Esophagus squamous epithelium (tissue), 5 donors: ENCODE measurements around the gene ROR2. TPM values are rescaled to one million over a fixed set of nuclear protein-coding genes. Genes with fewer than 3 reads are reported as not detected.
"Not testable (repeated sequence)": the region's sequence is repeated elsewhere in the genome, so short reads cannot be mapped to it uniquely, and the experiment has no call there.

ENCODE experiments used
- DNase-seq: peaks from one replicate; lab custom pipeline; 2025; lab: John Stamatoyannopoulos, UW
- H3K27ac ChIP-seq, 4 donors: fragments of 200-600 bp; sonication (generic); one replicate each; pipeline ENCODE4 v1.5.1; 2016 to 2019; ENCODE audit warnings: mild to moderate bottlenecking in 1 of 4
- H3K27me3 ChIP-seq, 4 donors: fragments of 200-600 bp; sonication (generic); 1 replicate in 3 of 4; 2 replicates in 1 of 4; pipeline versions ENCODE4 v1.5.1 to v1.6.0; 2017 to 2021; ENCODE audit warnings: antibody characterized with exemption in 1 of 4
- H3K36me3 ChIP-seq, 3 donors: fragments of 200-600 bp; sonication (generic); one replicate each; pipeline ENCODE4 v1.5.1; 2016 to 2019
- H3K4me1 ChIP-seq, 3 donors: fragments of 200-600 bp; sonication (generic); one replicate each; pipeline ENCODE4 v1.5.1; 2017 to 2019
- H3K4me3 ChIP-seq, 4 donors: fragments of 200-600 bp; sonication (generic); 1 replicate in 3 of 4; 2 replicates in 1 of 4; pipeline ENCODE4 v1.5.1; 2016 to 2019; ENCODE audit warnings: mild to moderate bottlenecking in 2 of 4, moderate library complexity in 1 of 4
- H3K9me3 ChIP-seq, 3 donors: fragments of 200-600 bp; sonication (generic); one replicate each; pipeline ENCODE4 v1.5.1; 2016 to 2019
- CTCF ChIP-seq, 6 experiments: fragments of 450-650 bp in 4 of 6; fragments of 200-600 bp in 2 of 6; sonication (generic) in 2 of 6; IDR thresholded peaks; one replicate each; pipeline ENCODE4 v1.5.1; 2016 to 2019; ENCODE audit warnings: antibody characterized with exemption in 6 of 6, mild to moderate bottlenecking in 4 of 6, moderate library complexity in 4 of 6
- POLR2A ChIP-seq, 4 donors: fragments of 450-650 bp; IDR thresholded peaks; one replicate each; pipeline ENCODE4 v1.6.1; 2017; ENCODE audit warnings: antibody characterized with exemption in 4 of 4, mild to moderate bottlenecking in 4 of 4, moderate library complexity in 3 of 4
- WGBS, 2 donors: methylation state at CpG; one replicate each; pipeline ENCODE4 v1.1.5; 2018; 5-methylcytosine and 5-hydroxymethylcytosine counted together
- intact Hi-C: fragments of 100-400 bp; cut with DNase I; formaldehyde crosslinking; loops from one replicate; pipeline ENCODE4 v1.15.0; 2022
- total RNA-seq, 4 donors: library from RNA; depleted of rRNA; stranded (reverse); fragments of >200 nt; gene quantifications; one replicate each; pipeline ENCODE4 v1.1.0, GENCODE V29; 2016
- donor health status: DM: yes; HTN: yes; CAD: no.

ROR2 gene
- total RNA-seq, 4 donors from 2014 or later = 0.68 to 12.6 (median 3.7) TPM

DNA sequence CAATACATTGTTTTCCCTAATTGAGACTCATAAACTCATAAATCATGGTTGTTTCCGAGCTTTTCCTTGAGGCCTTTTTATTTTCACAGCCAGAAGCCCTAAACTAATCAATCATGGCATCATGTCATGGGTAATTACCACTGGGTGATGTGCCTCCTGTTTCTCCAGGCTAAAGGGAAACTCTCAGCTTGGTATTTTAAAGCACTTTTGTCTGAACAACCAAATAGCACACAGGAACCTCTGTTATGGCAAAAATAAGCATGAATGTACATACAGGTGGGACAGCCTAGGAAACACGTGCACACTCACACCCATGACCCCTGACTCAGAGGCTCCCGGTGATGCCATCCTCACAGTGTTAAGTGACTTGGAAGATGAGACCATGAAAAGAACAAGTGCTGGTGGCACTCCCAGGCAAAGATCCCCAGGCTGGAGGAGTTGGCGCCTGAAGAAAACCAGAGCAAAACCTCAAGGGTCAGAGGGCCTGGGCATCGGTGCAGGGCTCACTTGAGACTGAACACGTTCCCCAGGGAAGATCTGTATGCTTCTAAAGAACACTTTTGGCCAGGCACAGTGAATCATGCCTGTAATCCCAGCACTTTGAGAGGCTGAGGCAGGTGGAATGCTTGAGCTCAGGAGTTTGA, 154.3 kb downstream of the ROR2 start:
- intact Hi-C loops = no loop called here
- H3K27me3 ChIP-seq = peaks cover 0 to 8% (median 0%) of the 10 kb centered on the region in 4 donors
- TF ChIP-seq POLR2A (IDR thresholded peaks at IDR 0.05) = no peak
- no peak for TF ChIP-seq CTCF (IDR thresholded peaks at IDR 0.05)
- no peak for DNase-seq
- H3K4me3 ChIP-seq = no peak overlapping the region
- 19 to 24% methylated on average over 4 to 6 of the region's 6 CpGs for WGBS, 2 donors
- no peaks in the 10 kb centered on the region for H3K36me3 ChIP-seq
- H3K9me3 ChIP-seq = no peaks in the 10 kb centered on the region
- peaks cover 6 to 25% (median 10%) of the 10 kb centered on the region in 3 donors for H3K4me1 ChIP-seq
- H3K27ac ChIP-seq = peak overlapping the region in 3 of 4 donors; percentile 19 to 59 (median 49)

DNA sequence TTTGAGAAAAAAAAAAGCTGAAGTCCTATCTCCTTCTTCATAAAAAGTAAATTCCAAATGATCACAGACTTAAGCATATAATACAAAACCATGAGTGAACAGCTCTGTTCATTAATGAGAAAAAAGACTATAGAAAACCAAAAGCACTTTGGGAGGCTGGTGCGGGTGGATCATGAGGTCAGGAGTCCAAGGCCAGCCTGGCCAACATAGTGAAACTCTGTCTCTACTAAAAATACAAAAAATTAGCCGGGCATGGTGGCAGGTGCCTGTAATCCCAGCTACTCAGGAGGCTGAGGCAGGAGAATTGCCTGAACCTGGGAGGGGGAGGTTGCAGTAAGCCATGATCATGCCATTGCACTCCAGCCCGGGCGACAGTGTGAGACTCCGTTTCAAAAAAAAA, 156.7 kb downstream of the ROR2 start:
- H3K9me3 ChIP-seq, H3K4me1 ChIP-seq, intact Hi-C loops, H3K36me3 ChIP-seq, H3K4me3 ChIP-seq, H3K27ac ChIP-seq, DNase-seq, H3K27me3 ChIP-seq: not testable (repeated sequence)
- WGBS, 2 donors = 72 to 75% methylated on average over 3 to 5 of the region's 5 CpGs

DNA sequence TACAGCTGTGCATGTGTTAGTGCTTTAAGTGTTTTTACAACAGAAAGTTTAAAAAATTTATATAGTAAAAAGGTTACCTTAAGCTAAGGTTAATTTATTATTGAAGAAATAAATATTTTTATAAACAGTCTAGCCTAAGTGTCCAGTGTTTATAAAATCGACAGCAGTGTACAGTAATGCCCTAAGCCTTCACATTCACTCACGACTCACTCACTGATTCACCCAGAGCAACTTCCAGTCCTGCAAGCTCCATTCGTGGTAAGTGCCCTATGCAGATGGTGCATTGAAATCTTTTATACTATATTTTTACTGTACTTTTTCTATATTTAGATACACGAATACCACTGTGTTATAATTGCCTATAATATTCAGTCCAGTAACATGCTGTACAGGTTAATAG, 159.1 kb downstream of the ROR2 start:
- TF ChIP-seq CTCF (IDR thresholded peaks at IDR 0.05) = no peak
- no peak for TF ChIP-seq POLR2A (IDR thresholded peaks at IDR 0.05)
- Histone ChIP-seq H3K27ac (no peak overlapping the region), H3K9me3 (no peaks in the 10 kb centered on the region), H3K4me3 (no peak overlapping the region), H3K4me1 (no peaks in the 10 kb centered on the region), H3K27me3 (no peaks in the 10 kb centered on the region), H3K36me3 (no peaks in the 10 kb centered on the region)
- intact Hi-C loops = no loop called here
- 30 to 34% methylated on average over 4 of the region's 4 CpGs for WGBS, 2 donors
- no peak for DNase-seq

- TF ChIP-seq CTCF (IDR thresholded peaks at IDR 0.05) = no peak
- TF ChIP-seq POLR2A (IDR thresholded peaks at IDR 0.05) = no peak
- Histone ChIP-seq H3K4me1 (no peaks in the 10 kb centered on the region), H3K27ac (no peak overlapping the region), H3K36me3 (no peaks in the 10 kb centered on the region), H3K27me3 (no peaks in the 10 kb centered on the region), H3K9me3 (no peaks in the 10 kb centered on the region), H3K4me3 (no peak overlapping the region)
- 88% methylated on average over 3 of the region's 3 CpGs for WGBS, 2 donors
- intact Hi-C loops = no loop called here
- DNase-seq = no peak
Observed at GRCh38 chr9:91789941-91790340, 160.1 kb downstream of the ROR2 start.

DNA sequence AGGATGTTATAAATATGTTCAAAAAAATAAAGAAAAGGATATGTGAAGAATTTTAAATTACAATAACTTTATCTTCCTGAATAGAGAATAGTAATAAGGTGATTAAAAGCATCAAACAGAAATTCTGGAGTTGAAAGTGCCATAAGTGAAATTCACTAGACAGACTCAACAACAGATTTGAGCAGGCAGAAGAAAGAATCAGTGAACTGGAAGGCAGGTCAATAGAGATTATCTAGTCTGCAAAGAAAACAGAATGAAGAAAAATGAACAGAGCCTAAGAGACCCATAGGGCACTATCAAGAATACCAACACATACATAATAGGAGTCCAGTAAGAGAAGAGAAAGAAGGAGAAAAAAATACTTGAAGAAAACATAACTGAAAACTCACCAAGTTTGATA, 162.1 kb downstream of the ROR2 start:
- TF ChIP-seq CTCF (IDR thresholded peaks at IDR 0.05) (no peak), POLR2A (IDR thresholded peaks at IDR 0.05) (no peak)

More for the DNA sequence above, 162.1 kb downstream of the ROR2 start:
- Histone ChIP-seq H3K4me1 (no peaks in the 10 kb centered on the region), H3K27me3 (peaks cover 0 to 9% (median 0%) of the 10 kb centered on the region in 4 donors), H3K36me3 (no peaks in the 10 kb centered on the region), H3K9me3 (no peaks in the 10 kb centered on the region), H3K4me3 (no peak overlapping the region), H3K27ac (no peak overlapping the region)
- intact Hi-C loops = no loop called here
- no peak for DNase-seq
